HG03378 (cell line): ENCODE results near the gene JAKMIP1.
"Not testable (repeated sequence)": the region's sequence is repeated elsewhere in the genome, so short reads cannot be mapped to it uniquely, and the experiment has no call there.

Experiments
- ATAC-seq: cut with Tn5 transposase; IDR thresholded peaks from one replicate; pipeline ENCODE4 v1.9.1; 2021; ENCODE audit warnings: mild to moderate bottlenecking, moderate library complexity; ENCODE audit not compliant: unreplicated experiment

The JAKMIP1 gene

DNA sequence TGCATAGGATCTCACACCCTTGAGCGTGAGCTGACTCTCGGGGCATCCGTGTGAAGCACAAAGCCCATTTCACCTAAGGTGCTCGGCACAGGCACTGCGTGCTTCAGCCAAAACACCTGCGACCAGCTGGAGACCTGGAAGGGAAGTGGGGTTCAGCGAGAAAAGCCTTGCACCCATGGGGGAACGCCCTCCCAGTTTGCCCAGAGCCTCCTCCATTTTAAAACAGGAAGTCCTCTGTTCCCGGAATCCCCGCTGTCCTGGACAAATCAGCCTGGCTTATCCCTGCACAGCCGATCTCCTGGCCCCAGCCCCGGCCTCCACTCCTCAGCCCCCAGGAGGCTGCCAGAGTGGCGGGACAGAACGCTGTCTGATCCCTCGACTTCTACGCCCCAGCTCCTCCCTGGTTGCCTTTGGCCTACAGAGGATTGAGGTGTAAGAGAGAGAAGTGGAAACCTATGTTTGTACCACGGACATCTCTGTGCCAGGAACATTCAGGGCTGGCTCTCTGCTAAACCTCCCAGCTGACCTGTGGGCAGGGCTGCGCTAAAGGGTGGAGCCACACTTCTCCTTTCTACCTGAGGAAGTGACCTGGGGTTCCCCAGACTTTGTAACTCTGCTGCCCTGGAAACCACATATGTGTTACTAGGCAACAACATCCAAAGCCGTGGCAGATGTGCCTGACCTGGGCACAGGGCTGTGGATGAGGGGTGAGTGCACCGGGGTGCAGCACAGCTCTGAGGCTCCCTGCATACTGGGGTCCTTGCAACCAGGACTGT, 178.3 kb downstream of the JAKMIP1 start:
- no peak for ATAC-seq

DNA sequence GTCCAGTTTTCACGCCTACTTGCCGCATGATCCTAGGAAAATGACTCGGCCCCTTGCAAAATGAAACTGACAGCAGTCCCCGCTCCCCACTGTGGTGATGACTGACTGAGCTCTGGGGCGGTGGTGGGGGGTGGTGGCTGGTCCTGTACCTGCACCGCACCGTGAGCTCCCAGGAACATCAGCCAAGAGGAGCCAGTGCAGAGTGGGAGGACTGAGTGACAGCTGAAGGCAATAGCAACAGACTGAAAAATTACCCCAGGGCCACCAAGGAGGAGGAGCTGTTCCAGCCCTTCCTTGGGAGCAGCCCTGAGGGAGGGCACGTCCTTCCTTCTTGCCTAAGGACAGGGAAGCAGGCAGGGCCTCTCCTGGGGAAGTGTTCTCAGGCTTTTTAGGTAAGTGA, 179.7 kb downstream of the JAKMIP1 start:
- ATAC-seq: no peak

DNA sequence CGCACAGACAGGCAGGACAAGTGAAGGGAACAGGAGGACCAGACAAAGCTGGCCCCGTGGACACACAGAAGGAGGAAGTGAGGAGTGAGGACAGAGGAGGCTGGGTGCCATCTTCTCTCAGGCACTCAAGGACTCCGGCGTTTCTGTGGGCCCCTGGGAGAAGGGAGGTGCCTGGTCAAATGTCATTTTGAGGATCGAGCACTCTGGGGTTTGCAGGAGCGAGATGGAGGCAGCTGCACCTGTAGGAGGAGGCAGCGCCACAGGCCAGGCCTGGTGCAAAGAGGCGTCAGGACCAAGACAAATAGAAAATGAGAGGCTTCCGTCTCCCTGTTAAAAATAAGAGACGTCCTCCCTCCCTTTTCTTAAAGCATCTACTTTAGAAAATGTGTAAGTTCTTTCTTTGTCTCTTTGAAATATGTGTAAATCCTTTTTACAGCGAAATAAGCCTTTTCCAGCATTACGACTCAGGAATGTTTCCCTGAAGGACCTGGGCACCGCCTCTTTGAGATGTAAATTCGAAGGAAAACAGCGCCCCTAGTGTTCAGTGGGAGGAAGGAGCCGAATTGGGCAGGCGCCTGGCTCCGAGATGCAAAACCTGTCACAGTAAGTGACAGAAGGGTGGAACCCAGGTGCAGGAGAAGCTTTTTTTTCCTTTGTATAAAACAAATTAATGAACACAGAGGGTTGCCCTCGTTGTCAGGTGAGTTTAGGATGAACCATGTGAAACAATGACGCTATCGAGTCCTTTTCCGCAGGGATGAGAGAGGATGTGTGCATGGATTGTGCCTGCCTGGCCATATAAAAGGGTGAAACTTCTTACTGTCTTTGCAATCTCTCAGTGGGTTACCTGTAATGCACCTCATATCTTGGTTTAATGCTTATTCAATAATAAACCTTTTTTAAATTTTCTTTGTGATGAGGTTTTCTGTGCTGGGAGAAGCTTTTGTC, 180.8 kb downstream of the JAKMIP1 start:
- ATAC-seq: no peak

DNA sequence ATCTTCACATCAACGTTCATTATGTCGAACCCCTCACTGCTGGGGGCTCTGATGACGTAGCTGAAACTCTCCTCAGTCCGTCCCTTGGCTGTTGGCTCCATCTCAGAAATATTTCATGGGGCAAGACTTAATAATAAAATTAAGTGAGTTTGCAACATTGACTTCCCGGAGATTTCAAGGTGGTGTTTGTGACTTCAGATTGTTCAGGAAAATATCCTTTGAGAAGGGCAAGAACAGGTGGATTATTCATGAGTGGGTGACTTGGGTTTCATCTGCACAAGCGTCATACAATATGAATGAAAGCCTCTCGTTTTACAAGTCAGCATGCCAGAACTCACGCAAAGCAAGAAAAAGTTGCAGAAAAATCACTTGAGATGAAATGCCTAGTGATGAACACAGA, 182.0 kb downstream of the JAKMIP1 start, which contains the start of gene C4orf50:
TSS of gene C4orf50 (minus strand) at position 101 of the 400 bp plus-strand sequence.
- no peak for ATAC-seq

DNA sequence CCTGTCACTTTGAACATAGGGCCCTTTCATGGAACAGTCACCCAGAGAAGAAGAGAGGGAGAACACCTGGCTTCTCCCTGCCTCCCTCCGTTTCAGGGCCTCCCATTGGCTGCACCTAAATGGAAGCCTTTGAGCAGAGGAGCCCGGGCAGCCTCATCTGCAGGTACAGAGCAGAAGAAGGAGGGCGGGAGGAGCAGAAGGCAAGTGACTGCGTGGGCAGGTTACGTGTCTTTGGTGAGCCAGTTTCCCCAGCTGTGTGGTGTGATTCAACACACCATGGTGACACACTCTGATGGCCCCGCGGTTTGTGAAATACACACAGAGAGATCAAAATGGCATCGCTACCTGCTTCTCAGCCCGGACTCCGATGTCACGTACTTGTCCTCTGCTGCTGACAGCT, 182.5 kb downstream of the JAKMIP1 start:
- ATAC-seq: no peak

DNA sequence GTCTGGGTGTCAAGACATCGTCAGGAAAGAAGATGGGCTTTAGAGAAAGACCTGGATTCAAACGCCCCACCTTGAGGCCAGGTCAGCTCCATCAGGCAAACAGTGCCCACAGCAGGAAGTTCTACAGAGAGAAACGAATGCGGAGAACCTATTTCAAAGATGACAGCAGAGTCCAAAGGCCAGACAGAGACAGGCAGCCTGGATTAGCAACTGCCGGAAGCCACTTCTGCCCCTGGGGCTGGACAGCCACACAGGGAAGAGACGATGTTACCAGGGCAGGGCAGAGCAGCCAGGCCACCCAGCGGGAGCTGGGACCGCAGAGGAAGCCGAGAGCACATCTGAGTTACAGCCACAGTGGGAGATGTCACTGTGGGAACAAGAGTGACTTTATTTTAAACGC, 183.3 kb downstream of the JAKMIP1 start:
- no peak for ATAC-seq

DNA sequence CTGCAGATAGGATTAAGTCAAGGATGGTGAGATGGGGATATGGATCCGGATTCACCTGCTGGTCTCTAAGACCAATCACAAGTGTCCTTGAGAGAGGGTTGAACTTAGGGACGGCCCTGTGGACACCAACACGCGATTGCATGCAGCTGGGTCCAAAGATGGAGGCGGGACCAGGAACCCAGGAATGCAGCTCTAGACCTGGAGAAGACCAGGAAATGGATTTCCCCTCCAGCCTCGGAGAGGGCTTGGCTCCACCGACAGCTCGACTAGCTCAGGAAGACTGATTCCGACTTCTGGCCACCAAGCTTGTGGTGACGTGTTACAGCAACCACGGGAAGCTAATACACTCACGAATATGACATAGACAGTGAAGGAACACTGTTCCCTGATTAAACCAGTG, 186.8 kb downstream of the JAKMIP1 start:
- ATAC-seq: no peak

DNA sequence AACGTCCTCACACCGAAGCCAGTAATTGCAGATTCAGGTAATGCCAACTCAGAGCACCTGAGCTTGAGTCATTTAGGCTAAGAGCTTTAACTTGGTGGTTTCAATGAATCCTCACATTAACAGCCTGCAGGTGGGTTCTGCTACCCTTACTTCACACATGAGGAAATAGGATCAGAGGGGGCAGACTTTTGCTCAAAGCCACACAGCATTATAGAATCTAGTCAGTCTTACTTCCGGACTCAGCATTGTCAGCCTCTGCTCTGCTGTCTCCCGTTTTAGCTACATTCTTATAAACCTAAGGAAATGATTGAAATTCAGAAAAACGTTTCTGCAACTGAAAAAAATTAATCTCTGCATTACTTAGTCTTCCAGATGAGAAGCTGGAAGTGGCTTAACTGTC, 188.1 kb downstream of the JAKMIP1 start:
- no peak for ATAC-seq

DNA sequence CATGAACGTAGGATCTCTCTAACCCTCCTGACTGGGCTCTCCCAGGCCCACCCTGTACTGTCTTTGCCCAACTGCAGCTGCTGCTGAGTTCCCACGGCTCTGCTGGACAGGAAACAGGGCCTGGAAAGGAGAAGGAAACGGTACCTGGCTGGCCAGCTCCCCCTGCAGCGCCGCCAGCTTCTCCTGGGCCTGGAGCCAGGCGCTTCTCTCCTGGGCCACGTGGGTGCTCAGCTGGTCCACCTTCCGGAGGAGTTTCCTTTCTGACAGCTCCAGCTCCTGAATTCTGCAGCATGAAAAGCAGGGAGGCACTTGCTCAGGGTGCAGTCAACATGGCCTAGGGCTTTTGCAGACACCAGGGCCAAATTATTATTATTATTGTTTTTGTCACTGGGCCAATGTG, 188.7 kb downstream of the JAKMIP1 start:
- no peak for ATAC-seq

DNA sequence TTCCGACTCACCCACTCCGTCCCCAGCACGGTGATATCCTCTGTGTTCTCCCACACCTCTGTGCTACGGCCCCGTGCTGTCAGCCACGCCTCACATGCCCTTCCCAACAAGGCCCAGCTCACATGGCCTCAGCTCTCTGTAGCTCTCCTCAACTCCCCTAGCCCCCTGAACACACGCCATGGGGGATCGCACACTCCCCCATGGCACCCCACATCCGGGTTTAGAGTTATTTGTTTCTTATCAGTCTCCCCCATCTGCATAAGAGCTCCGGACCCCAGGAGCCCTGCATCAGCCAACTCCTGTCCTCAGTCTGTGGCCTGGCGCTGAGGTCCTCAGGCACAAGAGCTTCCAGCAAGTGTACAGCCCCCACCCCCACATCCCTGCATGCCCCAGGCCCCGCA, 189.1 kb downstream of the JAKMIP1 start:
- no peak for ATAC-seq

DNA sequence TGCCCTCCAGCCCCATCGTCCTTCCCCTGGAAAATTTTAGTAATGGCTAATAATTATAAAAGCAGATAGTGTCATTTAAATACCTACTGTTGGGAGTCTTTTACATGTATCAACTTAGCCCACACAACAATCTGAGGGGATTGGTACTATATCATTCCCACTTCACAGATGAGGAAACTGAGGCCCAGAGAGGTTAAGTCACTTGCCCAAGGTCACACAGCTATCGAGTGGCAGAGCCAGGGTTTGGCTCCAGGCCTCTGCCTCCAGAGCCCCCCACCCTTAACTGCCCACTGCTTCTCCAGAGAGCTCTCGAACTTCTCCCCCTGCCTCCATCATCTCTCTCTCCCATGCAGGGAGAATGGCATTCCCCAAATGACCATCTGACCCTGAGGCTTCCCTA, 189.6 kb downstream of the JAKMIP1 start:
- ATAC-seq: no peak

DNA sequence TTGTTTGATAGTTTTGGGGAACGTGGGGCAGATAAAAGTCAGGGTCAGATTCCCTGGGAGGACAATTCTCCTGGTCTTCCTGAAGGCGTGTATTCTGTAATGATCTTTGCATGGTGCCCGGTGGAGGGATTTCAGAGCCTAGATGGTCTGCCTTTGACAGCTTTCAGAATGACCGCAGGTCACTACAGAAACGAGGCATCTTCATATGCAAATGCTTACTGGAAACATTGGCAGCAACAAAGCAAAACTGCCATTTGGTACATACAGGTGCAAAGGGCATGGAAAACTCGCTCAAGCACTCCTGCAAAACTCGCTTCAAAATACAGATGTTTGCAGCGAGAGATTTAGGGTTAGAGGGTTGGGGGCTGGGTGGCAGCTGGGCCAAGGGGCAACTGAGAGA, 190.9 kb downstream of the JAKMIP1 start:
- ATAC-seq: no peak

DNA sequence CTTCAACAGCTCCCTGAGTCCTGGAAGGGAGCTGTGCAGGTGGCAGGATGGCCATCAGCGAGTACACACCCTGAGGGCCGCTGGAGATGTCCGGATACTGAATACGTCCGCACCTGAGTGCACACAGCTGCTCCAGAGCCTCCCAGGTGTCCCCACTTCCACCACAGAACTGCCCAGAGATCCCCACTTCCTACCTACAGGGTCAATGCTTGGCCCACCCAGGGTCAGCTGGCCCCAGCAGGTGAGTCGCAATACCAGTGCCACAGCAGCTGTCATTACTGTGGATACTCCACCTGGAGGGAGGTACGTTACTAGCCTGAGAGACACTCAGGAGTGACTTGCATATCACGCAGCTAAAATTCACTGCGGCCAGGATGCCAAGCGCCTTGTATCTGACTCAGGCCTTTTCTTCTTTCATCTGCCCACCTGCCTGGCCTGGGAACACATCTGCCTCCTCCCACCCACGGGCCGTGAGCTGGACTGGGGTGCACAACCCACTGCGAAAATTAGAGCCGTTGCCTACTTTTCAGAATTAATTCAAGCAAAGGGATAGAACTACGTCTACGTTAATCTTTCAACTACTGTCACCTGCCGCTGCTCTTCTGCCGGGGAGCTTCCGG, 191.5 kb downstream of the JAKMIP1 start:
- no peak for ATAC-seq

DNA sequence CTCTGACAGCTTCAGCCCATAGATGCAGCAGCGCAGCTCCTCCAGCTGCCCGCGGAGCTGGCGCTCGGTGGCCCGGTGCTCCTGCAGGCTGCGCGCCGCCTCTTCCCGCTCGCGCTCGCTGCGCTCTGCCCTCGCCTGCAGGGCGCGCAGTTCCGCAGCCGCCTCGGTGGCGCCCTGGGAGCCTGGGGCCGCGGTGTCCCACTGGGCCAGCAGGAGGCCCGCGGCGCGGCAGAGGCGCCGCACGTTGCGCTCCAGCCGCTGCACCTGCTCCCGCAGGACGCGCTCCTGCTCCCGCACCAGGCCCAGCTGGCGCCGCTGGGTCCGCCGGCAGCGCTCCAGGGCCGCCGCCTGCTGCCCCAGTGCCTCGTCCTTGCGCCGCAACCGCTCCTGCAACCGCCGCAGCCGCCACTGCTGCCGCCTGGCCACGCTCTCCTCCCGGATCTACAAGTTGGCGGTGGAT, 192.2 kb downstream of the JAKMIP1 start:
- no peak for ATAC-seq

DNA sequence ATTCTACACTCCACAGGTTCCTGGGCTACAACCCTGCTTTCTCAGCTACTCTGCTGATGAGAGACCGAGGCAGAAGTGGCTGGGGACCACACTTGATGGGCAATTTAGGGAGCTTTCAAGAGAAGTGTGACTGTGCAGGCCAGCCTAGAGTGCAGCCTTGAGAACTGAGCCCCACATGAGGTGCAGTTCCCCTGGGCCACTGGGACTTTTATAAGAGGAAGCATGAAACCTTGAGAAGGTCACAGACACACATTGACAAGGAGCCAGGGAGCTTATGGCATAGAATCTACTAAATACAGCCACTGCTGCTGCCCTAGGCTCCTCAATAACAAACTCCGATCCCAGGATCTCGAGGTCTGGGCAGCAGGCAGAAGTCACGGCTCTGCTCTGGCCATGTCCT, 195.2 kb downstream of the JAKMIP1 start:
- no peak for ATAC-seq

DNA sequence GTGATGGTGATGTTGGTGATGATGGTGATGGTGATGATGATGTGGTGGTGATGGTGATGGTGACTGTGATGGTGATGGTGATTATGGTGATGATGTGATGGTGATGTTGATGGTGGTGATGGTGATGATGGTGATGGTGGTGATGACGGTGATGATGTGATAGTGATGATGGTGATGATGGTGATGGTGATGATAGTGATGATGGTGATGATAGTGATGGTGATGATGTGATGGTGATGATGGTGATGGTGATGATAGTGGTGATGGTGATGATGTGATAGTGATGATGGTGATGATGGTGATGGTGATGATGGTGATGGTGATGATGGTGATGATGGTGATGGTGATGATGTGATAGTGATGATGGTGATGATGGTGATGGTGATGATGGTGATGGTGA, 196.9 kb downstream of the JAKMIP1 start:
- ATAC-seq: not testable (repeated sequence)

DNA sequence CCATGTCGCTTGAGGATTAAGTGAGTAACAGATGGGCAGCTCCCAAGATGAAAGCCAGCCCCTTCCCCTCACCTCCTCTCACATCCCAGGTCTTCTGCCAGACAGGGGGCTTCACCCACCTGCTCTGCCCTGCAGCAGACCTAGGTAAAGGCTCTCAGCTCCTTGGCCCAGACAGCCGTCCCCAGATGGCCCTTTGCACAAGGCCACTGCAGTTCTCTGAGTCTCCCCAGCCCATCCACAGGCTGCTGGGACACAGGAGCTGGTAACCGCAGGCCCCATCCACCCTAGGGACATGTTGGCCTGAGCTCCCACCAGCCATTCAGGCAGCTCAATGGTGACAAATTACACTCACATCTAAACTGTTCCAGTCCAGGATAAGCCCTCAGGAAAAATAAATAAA, 197.4 kb downstream of the JAKMIP1 start:
- no peak for ATAC-seq

DNA sequence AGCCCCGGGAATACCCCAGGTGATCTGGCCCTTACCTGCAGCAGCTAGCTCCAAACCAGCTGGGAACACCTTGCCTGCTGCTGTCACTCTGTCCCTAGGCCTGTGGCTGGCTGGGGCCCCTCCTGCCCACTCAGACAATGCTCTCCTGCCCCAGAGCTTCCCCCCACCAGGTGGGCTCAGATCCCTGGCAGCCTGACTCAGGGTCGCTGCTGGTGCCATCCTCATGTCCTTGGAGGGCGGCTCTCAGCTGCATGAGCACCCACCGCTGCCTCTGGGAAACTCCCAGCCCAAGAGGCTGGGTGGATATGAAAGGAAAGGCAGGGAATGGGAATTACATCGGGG, 197.9 kb downstream of the JAKMIP1 start:
- no peak for ATAC-seq

DNA sequence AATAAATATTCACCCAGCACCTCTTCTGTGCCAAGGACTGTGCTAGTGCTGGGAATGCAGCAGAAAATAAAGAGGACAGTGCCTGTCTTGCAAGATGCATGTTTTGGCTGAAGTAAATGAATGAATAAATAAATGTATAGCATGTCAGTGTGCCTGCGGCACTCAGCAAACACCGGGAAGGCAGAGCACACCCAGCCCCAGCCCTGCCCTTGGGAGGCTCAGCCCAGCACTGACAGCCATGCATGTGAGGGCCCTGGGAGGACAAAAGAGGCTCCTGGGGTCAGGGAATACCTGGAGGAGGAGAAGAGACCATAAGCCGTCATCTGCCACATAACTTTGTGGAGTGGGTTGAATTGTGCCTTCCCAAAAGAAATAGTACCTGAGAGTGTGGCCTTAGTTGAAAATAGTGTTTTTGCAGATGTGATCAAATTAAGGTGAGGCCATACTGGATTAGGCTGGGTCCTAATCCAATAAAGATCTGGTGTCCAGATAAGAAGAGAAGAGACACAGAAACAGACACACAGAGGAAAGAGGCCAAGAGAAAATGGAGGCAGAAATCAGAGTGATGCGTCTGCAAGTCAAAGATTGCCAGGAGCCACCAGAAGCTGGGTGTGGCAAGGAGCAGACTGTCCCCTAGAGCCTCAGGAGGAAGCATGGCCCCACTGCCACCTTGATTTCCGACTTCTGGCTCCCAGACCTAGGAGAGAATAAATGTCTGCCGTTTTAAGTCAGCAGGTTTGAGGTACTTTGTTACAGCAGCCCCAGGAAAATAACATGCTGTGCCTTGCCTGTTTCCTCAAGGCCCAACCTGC, 198.5 kb downstream of the JAKMIP1 start:
- no peak for ATAC-seq

DNA sequence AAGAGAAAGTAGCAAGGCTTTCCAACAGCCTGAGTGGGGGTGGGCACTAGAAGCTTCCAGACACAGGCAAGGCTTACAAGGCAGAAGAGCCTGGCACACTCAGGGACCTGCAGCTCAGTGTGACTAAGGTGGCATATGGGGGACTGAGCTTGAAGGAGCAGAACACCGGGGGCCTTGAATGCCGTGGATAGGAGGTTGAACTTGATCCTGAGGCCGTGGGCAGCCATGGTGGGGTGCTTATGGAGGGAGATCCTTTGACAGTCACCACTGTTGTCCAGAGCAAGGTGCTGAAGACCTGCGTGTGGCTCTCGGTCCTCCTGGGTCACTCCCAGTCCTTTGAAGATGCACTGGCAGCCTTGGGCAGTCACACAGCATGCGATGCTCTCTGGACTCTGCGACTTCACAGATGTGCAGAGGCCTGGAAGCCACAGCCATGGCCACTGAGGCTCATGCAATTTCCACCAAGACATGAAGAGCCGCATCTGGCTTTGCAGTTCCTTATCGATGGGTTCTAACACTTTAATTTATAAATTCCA, 200.5 kb downstream of the JAKMIP1 start:
- no peak for ATAC-seq
